GM10248 (cell line): ENCODE measurements around the gene PUS10.
"Not testable (repeated sequence)": the region's sequence is repeated elsewhere in the genome, so short reads cannot be mapped to it uniquely, and the experiment has no call there.

Source experiments
- CTCF ChIA-PET: fragments of 300-600 bp; sonication (Branson Sonifier 250); formaldehyde crosslinking; extraction: SDS; loops from one replicate; lab custom pipeline; 2021; ENCODE audit warnings: antibody characterized with exemption; lab: Yijun Ruan, JAX
- POLR2A ChIA-PET: fragments of 350-650 bp; sonication (Branson Sonifier 250); formaldehyde crosslinking; extraction: SDS; loops from one replicate; lab custom pipeline; 2020; ENCODE audit warnings: antibody characterized with exemption; lab: Yijun Ruan, JAX
- DNase-seq: peaks from one replicate; pipeline ENCODE4 v3.0.0; 2012; ENCODE audit errors: extremely low spot score
- TF ChIP-seq, protein P1 (sequence below): IDR thresholded peaks from 2 replicates; pipeline ENCODE4 v1.5.1; 2012; ENCODE audit warnings: mild to moderate bottlenecking, low read depth; ENCODE audit errors: extremely low read depth, missing control alignments, control extremely low read depth

Gene PUS10

DNA sequence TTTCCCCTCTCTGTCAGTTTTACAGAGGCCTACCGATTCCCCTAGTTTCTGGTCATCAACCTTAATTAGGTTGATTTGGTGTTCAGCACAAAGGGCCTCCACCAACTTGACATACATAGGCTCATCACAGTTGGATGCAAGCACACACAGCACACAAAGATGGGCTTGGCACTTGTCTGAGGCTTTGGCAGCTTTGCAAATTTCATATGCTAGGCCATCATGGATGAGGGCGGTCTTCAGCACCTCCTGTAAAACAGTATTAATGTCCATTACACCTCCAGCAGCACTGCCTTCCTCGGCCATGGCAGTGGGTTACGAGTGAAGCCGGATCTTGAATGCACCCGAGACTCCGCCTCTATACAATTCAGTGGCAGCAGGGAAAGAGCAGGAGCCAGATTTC is 79.8 kb downstream of the PUS10 start:
- ChIA-PET CTCF (no interaction called here), POLR2A (no interaction called here)
- TF ChIP-seq, protein P1, sequence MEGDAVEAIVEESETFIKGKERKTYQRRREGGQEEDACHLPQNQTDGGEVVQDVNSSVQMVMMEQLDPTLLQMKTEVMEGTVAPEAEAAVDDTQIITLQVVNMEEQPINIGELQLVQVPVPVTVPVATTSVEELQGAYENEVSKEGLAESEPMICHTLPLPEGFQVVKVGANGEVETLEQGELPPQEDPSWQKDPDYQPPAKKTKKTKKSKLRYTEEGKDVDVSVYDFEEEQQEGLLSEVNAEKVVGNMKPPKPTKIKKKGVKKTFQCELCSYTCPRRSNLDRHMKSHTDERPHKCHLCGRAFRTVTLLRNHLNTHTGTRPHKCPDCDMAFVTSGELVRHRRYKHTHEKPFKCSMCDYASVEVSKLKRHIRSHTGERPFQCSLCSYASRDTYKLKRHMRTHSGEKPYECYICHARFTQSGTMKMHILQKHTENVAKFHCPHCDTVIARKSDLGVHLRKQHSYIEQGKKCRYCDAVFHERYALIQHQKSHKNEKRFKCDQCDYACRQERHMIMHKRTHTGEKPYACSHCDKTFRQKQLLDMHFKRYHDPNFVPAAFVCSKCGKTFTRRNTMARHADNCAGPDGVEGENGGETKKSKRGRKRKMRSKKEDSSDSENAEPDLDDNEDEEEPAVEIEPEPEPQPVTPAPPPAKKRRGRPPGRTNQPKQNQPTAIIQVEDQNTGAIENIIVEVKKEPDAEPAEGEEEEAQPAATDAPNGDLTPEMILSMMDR, result no peak
- DNase-seq, result no peak

DNA sequence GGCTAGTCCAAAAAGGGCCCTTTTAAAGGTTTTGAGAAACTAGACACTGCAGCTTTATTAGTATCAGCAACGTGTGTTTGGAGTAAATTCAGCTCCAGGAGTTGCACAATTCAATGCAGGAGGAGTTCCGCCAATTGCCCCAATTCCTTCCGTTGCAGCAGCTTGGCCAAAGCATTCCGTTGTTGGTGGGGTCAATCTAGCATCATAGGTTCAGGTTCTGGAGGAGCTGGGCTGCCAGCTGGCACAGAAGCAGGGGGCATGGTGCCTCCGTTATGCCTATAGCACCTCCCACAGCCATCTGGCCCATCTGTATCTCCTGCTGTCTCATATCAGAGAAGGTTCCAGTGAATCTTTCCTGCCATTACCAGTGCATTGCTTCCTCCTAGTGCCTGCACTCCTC is 81.3 kb downstream of the PUS10 start:
- TF ChIP-seq, protein P1, result no peak
- POLR2A ChIA-PET, result no interaction called here
- CTCF ChIA-PET, result interaction anchor here (1.2 to 1.5 kb wide), 3 partner anchors 8 to 21 kb away, joined by 3 to 7 read pairs (median 4); no protein-coding TSS in a partner anchor
- no peak for DNase-seq

DNA sequence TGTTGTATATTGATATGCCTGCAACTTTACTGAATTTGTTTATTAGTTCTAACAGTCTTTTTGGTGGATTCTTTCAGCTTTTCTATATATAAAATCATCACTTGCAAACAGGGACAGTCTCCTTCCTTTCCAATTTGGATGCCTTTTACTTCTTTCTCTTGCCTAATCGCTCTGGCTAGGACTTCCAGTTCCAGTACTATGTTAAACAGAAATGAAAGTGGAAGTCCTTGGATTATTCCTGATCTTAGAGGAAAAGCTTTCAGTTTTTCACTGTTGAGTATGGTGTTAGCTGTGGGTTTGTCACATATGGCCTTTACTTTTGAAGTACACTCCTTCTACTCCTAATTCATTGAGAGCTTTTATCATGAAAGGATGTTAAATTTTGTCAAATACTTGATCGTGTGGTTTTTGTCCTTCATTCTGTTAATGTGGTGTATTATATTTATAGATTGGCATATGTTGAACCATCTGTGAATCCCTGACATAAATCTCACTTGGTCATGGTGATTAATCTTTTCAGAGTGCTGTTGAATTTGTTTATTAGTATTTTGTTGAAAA is 83.8 kb downstream of the PUS10 start:
- DNase-seq, result no peak
- TF ChIP-seq, protein P1, result no peak
- CTCF ChIA-PET, result interaction anchor here (0.6 to 1.6 kb wide), 5 partner anchors 11 to 121 kb away, joined by 3 to 4 read pairs (median 3); no protein-coding TSS in a partner anchor
- POLR2A ChIA-PET, result no interaction called here

DNA sequence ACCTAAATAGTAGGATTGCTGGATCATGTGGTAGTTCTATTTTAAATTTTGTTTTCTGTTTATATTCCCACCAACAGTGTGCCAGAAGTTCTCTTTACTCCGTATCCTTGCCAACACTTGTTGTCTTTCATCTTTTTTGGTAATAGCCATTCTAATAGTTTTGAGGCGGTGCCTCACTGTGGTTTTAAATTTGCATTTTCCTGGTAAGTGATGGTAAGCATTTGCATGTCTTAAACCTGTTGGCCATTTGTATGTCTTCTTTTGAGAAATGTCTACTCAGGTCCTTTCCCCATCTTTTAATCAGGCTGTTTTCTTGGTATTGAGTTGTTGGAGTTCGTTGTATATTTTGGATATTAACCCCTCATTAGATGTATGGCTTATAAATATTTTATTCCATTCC is 85.1 kb downstream of the PUS10 start:
- DNase-seq, result no peak
- TF ChIP-seq, protein P1, result no peak
- ChIA-PET POLR2A (no interaction called here), CTCF (interaction anchor here (0.9 to 1.3 kb wide), 3 partner anchors 12 to 51 kb away, joined by 3 to 4 read pairs (median 3); no protein-coding TSS in a partner anchor)

GRCh38 chr2:60932061-60932460 is 86.0 kb downstream of the PUS10 start:
- DNase-seq, POLR2A ChIA-PET, CTCF ChIA-PET: not testable (repeated sequence)

DNA sequence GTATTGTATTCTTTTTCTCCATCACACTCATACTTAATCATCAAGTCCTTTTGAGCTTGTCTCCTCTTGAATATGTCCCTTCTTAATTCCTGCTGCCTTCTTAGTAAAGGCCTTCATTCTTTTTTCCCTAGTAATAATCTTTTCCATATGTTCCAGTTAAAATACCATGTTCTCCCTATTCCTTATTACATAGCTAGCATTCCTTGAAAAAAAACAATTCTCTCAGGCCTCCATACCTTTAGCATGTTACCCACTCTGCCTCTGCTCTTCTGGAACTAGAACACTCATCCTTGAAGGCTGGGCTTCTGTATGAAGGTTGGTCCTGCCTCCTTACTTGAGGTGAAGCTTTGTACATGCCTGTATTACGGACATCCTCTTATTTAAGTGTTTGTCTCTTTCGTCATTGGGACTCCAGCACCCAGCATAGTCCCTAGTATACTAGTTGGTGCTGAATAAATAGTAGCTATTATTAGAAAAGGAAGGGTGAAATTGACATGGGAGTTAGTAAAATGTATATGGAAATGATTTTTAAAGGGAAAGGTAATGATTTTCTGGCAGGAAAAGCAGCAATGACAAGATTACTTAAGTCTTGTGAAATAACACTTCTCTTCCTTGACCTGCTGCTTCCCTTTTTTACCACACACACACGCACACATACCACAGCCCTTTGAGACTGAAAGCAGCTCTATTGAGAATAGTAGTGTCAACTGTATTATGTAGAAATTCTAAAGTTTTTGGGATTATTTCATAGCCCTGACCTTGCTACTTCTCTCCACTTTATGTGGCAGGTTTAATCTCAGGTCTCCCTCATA is 91.1 kb downstream of the PUS10 start:
- ChIA-PET POLR2A (no interaction called here), CTCF (interaction anchor here (1.1 to 2.2 kb wide), 2 partner anchors 10 to 13 kb away, joined by 4 to 7 read pairs; no protein-coding TSS in a partner anchor)
- no peak for DNase-seq
- TF ChIP-seq, protein P1, result no peak
